Spleen (tissue), 7 donors: ENCODE data around the gene TUBA1C.
A peak's percentile ranks its signal among the peaks of the same experiment; 100 is the strongest.

Experiments used
- POLR2AphosphoS5 ChIP-seq, 3 donors: sonication (generic); formaldehyde crosslinking; IDR thresholded peaks; one replicate each; pipeline ENCODE4 v1.5.1; 2017; ENCODE audit warnings: antibody characterized with exemption in 3 of 3
- TF ChIP-seq, protein P1 (sequence below), 11 experiments: fragments of 200-600 bp in 7 of 11; fragments of 450-650 bp in 4 of 11; sonication (generic) in 4 of 11; IDR thresholded peaks in 8 of 11; conservative IDR thresholded peaks in 3 of 11; 1 replicate in 7 of 11; 2 replicates in 4 of 11; pipeline versions ENCODE4 v1.4.0 to v1.8.0; 2016 to 2021; ENCODE audit warnings: antibody characterized with exemption in 11 of 11, inconsistent platforms in 4 of 11, mild to moderate bottlenecking in 1 of 11
- donor health status: DM: no; HTN: no; CAD: no; lungs with moderate emphysema.
- donor health status: DM: no; HTN: no; CAD: no.
- donor health status: DM: no; HTN: no; CAD: no.

DNA sequence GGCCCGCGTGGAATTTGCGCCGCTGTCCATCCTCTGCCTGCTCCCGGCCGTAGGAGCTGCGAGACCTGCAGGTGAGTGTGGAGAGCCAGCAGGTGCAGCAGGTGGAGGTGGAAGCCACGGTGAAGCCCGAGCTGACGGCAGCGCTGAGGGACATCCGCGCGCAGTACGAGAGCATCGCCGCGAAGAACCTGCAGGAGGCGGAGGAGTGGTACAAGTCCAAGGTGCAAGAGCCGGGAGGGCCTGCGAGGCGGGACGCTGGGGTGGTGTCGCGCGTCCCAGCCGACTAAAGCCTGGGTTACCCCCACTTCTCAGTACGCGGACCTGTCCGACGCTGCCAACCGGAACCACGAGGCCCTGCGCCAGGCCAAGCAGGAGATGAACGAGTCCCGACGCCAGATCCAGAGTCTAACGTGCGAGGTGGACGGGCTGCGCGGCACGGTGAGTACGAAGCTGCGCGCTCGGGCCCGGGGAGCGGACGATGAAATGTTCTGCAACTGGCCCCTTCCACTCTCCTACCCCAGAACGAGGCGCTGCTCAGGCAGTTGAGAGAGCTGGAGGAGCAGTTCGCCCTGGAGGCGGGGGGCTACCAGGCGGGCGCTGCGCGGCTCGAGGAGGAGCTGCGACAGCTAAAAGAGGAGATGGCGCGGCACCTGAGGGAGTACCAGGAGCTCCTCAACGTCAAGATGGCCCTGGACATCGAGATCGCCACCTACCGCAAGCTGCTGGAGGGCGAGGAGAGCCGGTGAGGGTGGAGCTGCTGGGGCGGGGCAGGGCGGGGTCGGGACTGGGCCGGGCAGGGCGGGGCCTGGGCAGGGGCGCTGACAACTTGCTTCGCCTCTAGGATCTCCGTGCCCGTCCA is 32.2 kb downstream of the TUBA1C start:
- TF ChIP-seq, protein P1, sequence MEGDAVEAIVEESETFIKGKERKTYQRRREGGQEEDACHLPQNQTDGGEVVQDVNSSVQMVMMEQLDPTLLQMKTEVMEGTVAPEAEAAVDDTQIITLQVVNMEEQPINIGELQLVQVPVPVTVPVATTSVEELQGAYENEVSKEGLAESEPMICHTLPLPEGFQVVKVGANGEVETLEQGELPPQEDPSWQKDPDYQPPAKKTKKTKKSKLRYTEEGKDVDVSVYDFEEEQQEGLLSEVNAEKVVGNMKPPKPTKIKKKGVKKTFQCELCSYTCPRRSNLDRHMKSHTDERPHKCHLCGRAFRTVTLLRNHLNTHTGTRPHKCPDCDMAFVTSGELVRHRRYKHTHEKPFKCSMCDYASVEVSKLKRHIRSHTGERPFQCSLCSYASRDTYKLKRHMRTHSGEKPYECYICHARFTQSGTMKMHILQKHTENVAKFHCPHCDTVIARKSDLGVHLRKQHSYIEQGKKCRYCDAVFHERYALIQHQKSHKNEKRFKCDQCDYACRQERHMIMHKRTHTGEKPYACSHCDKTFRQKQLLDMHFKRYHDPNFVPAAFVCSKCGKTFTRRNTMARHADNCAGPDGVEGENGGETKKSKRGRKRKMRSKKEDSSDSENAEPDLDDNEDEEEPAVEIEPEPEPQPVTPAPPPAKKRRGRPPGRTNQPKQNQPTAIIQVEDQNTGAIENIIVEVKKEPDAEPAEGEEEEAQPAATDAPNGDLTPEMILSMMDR (IDR thresholded peaks at IDR 0.05 in 8 of 11, conservative IDR thresholded peaks at IDR 0.05 in 3 of 11) = peak in 4 of 11 experiments; percentile 5 to 44 (median 24)
- no peak for TF ChIP-seq POLR2AphosphoS5 (IDR thresholded peaks at IDR 0.05)
